T-cell (primary cell): Measurements from ENCODE around the gene ANKK1. TPM values are rescaled to one million over a fixed set of nuclear protein-coding genes. Genes with fewer than 3 reads are reported as not detected.

ENCODE experiments used
- ATAC-seq, 4 experiments: fragments of 200-7000 bp in 3 of 4; fragments of 150-1000 bp in 1 of 4; cut with Tn5 transposase; replicated peaks in 1 of 4; 1 replicate in 3 of 4; 2 replicates in 1 of 4; pipeline ENCODE4 v1.10.0; 2021; ENCODE audit warnings: moderate library complexity in 3 of 4, mild to moderate bottlenecking in 2 of 4, moderate number of reproducible peaks in 1 of 4
- CTCF ChIA-PET, 2 donors: fragments of 300-600 bp; sonication (Branson Sonifier 250); formaldehyde crosslinking; loops; one replicate each; lab custom pipeline; 2022; ENCODE audit warnings: antibody characterized with exemption in 2 of 2; lab: Charles Lee
- POLR2A ChIA-PET, 2 donors: fragments of 300-600 bp; sonication (Branson Sonifier 250); formaldehyde crosslinking; loops; one replicate each; lab custom pipeline; 2022; ENCODE audit warnings: antibody characterized with exemption in 2 of 2; lab: Charles Lee
- DNase-seq, 35 experiments: peaks; one replicate each; pipeline versions ENCODE4 v3.0.0 to v3.0.0-alpha.2; 2013 to 2023
- H3K27ac ChIP-seq: one replicate; pipeline ENCODE4 v1.5.1; 2013; ENCODE audit warnings: low read length
- H3K27me3 ChIP-seq, 2 experiments: replicated peaks in 1 of 2; 1 replicate in 1 of 2; 2 replicates in 1 of 2; pipeline versions ENCODE4 v1.6.1 to v1.7.0; 2013; ENCODE audit warnings: low read length in 1 of 2, mixed read lengths in 1 of 2; ENCODE audit not compliant: control insufficient read depth in 2 of 2, insufficient read depth in 2 of 2; ENCODE audit errors: extremely low read depth in 1 of 2
- H3K36me3 ChIP-seq, 2 donors: 1 replicate in 1 of 2; 2 replicates in 1 of 2; pipeline versions ENCODE4 v1.6.1 to v1.7.0; 2013; ENCODE audit warnings: low read length in 1 of 2; ENCODE audit not compliant: control insufficient read depth in 2 of 2, insufficient read depth in 1 of 2; ENCODE audit errors: extremely low read depth in 1 of 2
- H3K4me1 ChIP-seq, 2 experiments: 1 replicate in 1 of 2; 2 replicates in 1 of 2; pipeline versions ENCODE4 v1.6.1 to v1.7.0; 2013; ENCODE audit warnings: low read length in 2 of 2, mixed read lengths in 1 of 2; ENCODE audit not compliant: insufficient read depth in 2 of 2, control insufficient read depth in 1 of 2; ENCODE audit errors: extremely low read depth in 1 of 2
- H3K4me3 ChIP-seq, 2 donors: 1 replicate in 1 of 2; 2 replicates in 1 of 2; pipeline versions ENCODE4 v1.5.1 to v1.7.0; 2013; ENCODE audit warnings: mild to moderate bottlenecking in 2 of 2, low read length in 1 of 2, moderate library complexity in 1 of 2; ENCODE audit not compliant: control insufficient read depth in 1 of 2; ENCODE audit errors: extremely low read depth in 1 of 2
- H3K9me3 ChIP-seq: 2 replicates; pipeline ENCODE4 v1.7.0; 2013
- H3K27ac Mint-ChIP-seq, 2 donors: one replicate each; pipeline ENCODE4 v1.8.0; 2020 to 2021; ENCODE audit warnings: mild to moderate bottlenecking in 2 of 2, mixed read lengths in 2 of 2
- H3K27me3 Mint-ChIP-seq, 2 donors: one replicate each; pipeline ENCODE4 v1.8.0; 2021 to 2022; ENCODE audit warnings: mixed read lengths in 2 of 2
- H3K36me3 Mint-ChIP-seq: one replicate; pipeline ENCODE4 v1.8.0; 2021; ENCODE audit warnings: mixed read lengths
- H3K4me1 Mint-ChIP-seq, 3 donors: one replicate each; pipeline ENCODE4 v1.8.0; 2020 to 2022; ENCODE audit warnings: mixed read lengths in 3 of 3, mild to moderate bottlenecking in 1 of 3
- H3K4me3 Mint-ChIP-seq, 3 donors: one replicate each; pipeline ENCODE4 v1.8.0; 2020 to 2022; ENCODE audit warnings: mild to moderate bottlenecking in 3 of 3, mixed read lengths in 3 of 3, moderate library complexity in 3 of 3
- H3K9me3 Mint-ChIP-seq, 3 donors: one replicate each; pipeline ENCODE4 v1.8.0; 2020 to 2022; ENCODE audit warnings: mixed read lengths in 3 of 3
- WGBS: methylation state at CpG from one replicate; pipeline ENCODE4 v1.1.5; 2013; ENCODE audit warnings: missing lambda C conversion rate; ENCODE audit not compliant: insufficient coverage; 5-methylcytosine and 5-hydroxymethylcytosine counted together
- total RNA-seq, 35 experiments: library from RNA in 6 of 35; stranded (reverse) in 6 of 35; fragments of 120-200 nt in 1 of 35; gene quantifications; one replicate each; pipeline versions ENCODE4 v1.2.1 to v1.2.4 and lab custom pipeline; 2013 to 2026

The ANKK1 gene
- total RNA-seq, 5 donors from 2014 or later (not counting 1 experiment from before 2014, with no cell fraction given): 1.2 to 4.6 (median 3.3) TPM

- Histone ChIP-seq H3K27ac (no peak overlapping the region), H3K27me3 (peaks cover 0 to 16% of the 10 kb centered on the region in 2 experiments), H3K4me1 (no peaks in the 10 kb centered on the region), H3K4me3 (no peak overlapping the region), H3K36me3 (no peaks in the 10 kb centered on the region), H3K9me3 (no peaks in the 10 kb centered on the region)
- peaks cover 14 to 18% of the 10 kb centered on the region in 2 donors for H3K27me3 Mint-ChIP-seq
- no peaks in the 10 kb centered on the region for H3K36me3 Mint-ChIP-seq
- no peak overlapping the region for H3K4me3 Mint-ChIP-seq
- ChIA-PET CTCF (no interaction called here), POLR2A (no interaction called here)
- H3K4me1 Mint-ChIP-seq: no peaks in the 10 kb centered on the region
- H3K9me3 Mint-ChIP-seq: no peaks in the 10 kb centered on the region
- H3K27ac Mint-ChIP-seq: no peak overlapping the region
- ATAC-seq (no peak), DNase-seq (no peak)
- 74% methylated on average over 4 of the region's 5 CpGs for WGBS
Observed at GRCh38 chr11:113448316-113448677, 60.7 kb downstream of the ANKK1 start.

- no peaks in the 10 kb centered on the region for H3K9me3 Mint-ChIP-seq
- H3K27me3 Mint-ChIP-seq: peaks cover 10 to 17% of the 10 kb centered on the region in 2 donors
- ChIA-PET POLR2A (no interaction called here), CTCF (no interaction called here)
- Histone ChIP-seq H3K36me3 (no peaks in the 10 kb centered on the region), H3K9me3 (no peaks in the 10 kb centered on the region), H3K27ac (no peak overlapping the region), H3K27me3 (peaks cover 0 to 16% of the 10 kb centered on the region in 2 experiments), H3K4me3 (no peak overlapping the region), H3K4me1 (no peaks in the 10 kb centered on the region)
- H3K4me3 Mint-ChIP-seq: no peak overlapping the region
- no peak overlapping the region for H3K27ac Mint-ChIP-seq
- H3K36me3 Mint-ChIP-seq: no peaks in the 10 kb centered on the region
- H3K4me1 Mint-ChIP-seq: no peaks in the 10 kb centered on the region
- no CpG with 5 or more reads among the region's 6 CpGs for WGBS
- ATAC-seq (no peak), DNase-seq (no peak)
Observed at GRCh38 chr11:113449743-113450142, 62.2 kb downstream of the ANKK1 start.

Other genes with a start within 250 kb of the ANKK1 start
- 10 to 100 TPM; 29.0 to 63.8 (median 45.2) TPM for gene TTC12, start 73.2 kb upstream of the ANKK1 start, total RNA-seq
- gene DRD2, start 87.6 kb downstream of the ANKK1 start, total RNA-seq: not detected